PC-3 (cell line): ENCODE measurements around the gene ST7. TPM values are rescaled to one million over a fixed set of nuclear protein-coding genes. Genes with fewer than 3 reads are reported as not detected.

ENCODE experiments used
- ATAC-seq: fragments of 200-7000 bp; cut with Tn5 transposase; 2 replicates; pipeline ENCODE4 v1.9.1; 2020; ENCODE audit warnings: mild to moderate bottlenecking, moderate library complexity
- BruUV-seq: library from RNA; stranded (reverse); fragments of 400-500 nt; replicated peaks from 2 replicates; lab custom pipeline; 2021; lab: Mats Ljungman, UMichigan
- CTCF ChIA-PET: fragments of 300-600 bp; sonication (Branson Sonifier 250); formaldehyde crosslinking; loops from one replicate; lab custom pipeline; 2022; ENCODE audit warnings: antibody characterized with exemption; lab: Charles Lee
- POLR2A ChIA-PET: fragments of 300-600 bp; sonication (Branson Sonifier 250); formaldehyde crosslinking; loops from one replicate; lab custom pipeline; 2022; ENCODE audit warnings: antibody characterized with exemption; ENCODE audit not compliant: unreplicated experiment; lab: Charles Lee
- DNase-seq: peaks from one replicate; pipeline ENCODE4 v3.0.0-alpha.2; 2015
- H2AFZ ChIP-seq: fragments of 300-600 bp; sonication (generic); 2 replicates; pipeline ENCODE4 v1.6.0; 2016; ENCODE audit warnings: antibody characterized with exemption, low read length
- H3F3A ChIP-seq: fragments of 300-600 bp; sonication (generic); one replicate; pipeline ENCODE4 v1.6.0; 2017; ENCODE audit warnings: antibody characterized with exemption, low read length, control low read depth, mild to moderate bottlenecking; ENCODE audit not compliant: unreplicated experiment
- H3K27ac ChIP-seq: fragments of 300-600 bp; sonication (generic); 2 replicates; pipeline ENCODE4 v1.5.1; 2016; ENCODE audit warnings: mild to moderate bottlenecking, low read length
- H3K27me3 ChIP-seq: fragments of 300-600 bp; sonication (generic); 2 replicates; pipeline ENCODE4 v1.6.1; 2016; ENCODE audit warnings: low read length, mixed read lengths
- H3K36me3 ChIP-seq: fragments of 300-600 bp; sonication (generic); 2 replicates; pipeline ENCODE4 v1.6.1; 2016; ENCODE audit warnings: low read depth, mixed run types, low read length, mixed read lengths
- H3K4me1 ChIP-seq: fragments of 300-600 bp; sonication (generic); 2 replicates; pipeline ENCODE4 v1.5.1; 2016; ENCODE audit warnings: low read length; ENCODE audit not compliant: insufficient read depth
- H3K4me2 ChIP-seq: fragments of 300-600 bp; sonication (generic); 2 replicates; pipeline ENCODE4 v1.6.0; 2016; ENCODE audit warnings: low read length
- H3K4me3 ChIP-seq: fragments of 300-600 bp; sonication (generic); 2 replicates; pipeline ENCODE4 v1.5.1; 2016; ENCODE audit warnings: mild to moderate bottlenecking, low read length, mixed read lengths
- H3K79me2 ChIP-seq: fragments of 300-600 bp; sonication (generic); 2 replicates; pipeline ENCODE4 v1.6.1; 2017; ENCODE audit warnings: low read length, mixed read lengths
- H3K9ac ChIP-seq: fragments of 300-600 bp; sonication (generic); 2 replicates; pipeline ENCODE4 v1.6.0; 2016; ENCODE audit warnings: mild to moderate bottlenecking, low read length
- H3K9me2 ChIP-seq: fragments of 300-600 bp; sonication (generic); replicated peaks from 2 replicates; pipeline ENCODE4 v1.6.1; 2016; ENCODE audit warnings: mixed run types, low read length, mixed read lengths
- H3K9me3 ChIP-seq: fragments of 300-600 bp; sonication (generic); 2 replicates; pipeline ENCODE4 v1.6.1; 2016; ENCODE audit warnings: low read length, mixed read lengths
- H4K20me1 ChIP-seq: fragments of 300-600 bp; sonication (generic); 2 replicates; pipeline ENCODE4 v1.6.1; 2016; ENCODE audit warnings: low read length, mixed read lengths
- EZH2 ChIP-seq: fragments of 300-600 bp; sonication (generic); IDR thresholded peaks from one replicate; pipeline ENCODE4 v1.6.1; 2017; ENCODE audit warnings: antibody characterized with exemption, mild to moderate bottlenecking, low read length; ENCODE audit not compliant: unreplicated experiment
- EZH2phosphoT487 ChIP-seq: fragments of 300-600 bp; sonication (generic); IDR thresholded peaks from 2 replicates; pipeline ENCODE4 v1.6.1; 2018; ENCODE audit warnings: mild to moderate bottlenecking, antibody characterized with exemption, low read length, borderline replicate concordance
- intact Hi-C: fragments of 100-400 bp; cut with micrococcal nuclease; formaldehyde crosslinking; loops from 2 replicates; pipeline ENCODE4 v1.9.0; 2023
- total RNA-seq: library from RNA; depleted of rRNA; stranded (reverse); fragments of >200 nt; gene quantifications from 2 replicates; pipeline ENCODE4 v1.2.3, GENCODE V29; 2014
- TF ChIP-seq, protein P1 (sequence below): fragments of 300-600 bp; sonication (generic); conservative IDR thresholded peaks from 2 replicates; pipeline ENCODE4 v1.5.1; 2017; ENCODE audit warnings: antibody characterized with exemption, low read depth, mild to moderate bottlenecking, low read length

The ST7 gene
- total RNA-seq, 1 experiment from 2014 or later, result 19.7 TPM

DNA sequence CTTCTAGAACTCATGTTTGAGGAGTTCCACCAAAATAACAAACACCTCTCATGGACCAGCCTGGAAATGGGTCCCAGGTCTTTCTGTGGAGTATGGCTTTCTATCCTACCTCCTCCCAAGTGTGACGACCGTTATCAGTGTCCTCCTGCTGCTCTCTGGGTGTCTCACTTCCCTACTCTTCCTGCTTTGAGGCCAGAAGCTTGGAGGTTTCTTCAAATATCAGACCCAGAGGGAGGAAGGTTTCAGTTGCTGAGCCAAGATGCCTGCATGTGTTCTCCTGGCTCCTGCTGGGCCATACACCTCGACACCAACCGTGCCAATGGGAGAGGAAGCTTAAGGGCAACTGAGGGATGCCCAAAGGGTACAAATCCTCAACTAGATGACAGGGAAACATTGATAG is 255.0 kb downstream of the ST7 start:
- H3K4me1 ChIP-seq, result no peaks in the 10 kb centered on the region
- no peaks in the 10 kb centered on the region for H4K20me1 ChIP-seq
- H3K79me2 ChIP-seq, result no peaks in the 10 kb centered on the region
- no TSS peak for BruUV-seq
- no peak overlapping the region for H2AFZ ChIP-seq
- H3F3A ChIP-seq, result no peaks in the 10 kb centered on the region
- intact Hi-C loops, result no loop called here
- H3K27ac ChIP-seq, result no peak overlapping the region
- ChIA-PET POLR2A (no interaction called here), CTCF (no interaction called here)
- H3K9me2 ChIP-seq, result no peaks in the 10 kb centered on the region
- no peak for DNase-seq
- no peak for ATAC-seq
- no peak overlapping the region for H3K4me2 ChIP-seq
- TF ChIP-seq EZH2phosphoT487 (no peak), EZH2 (no peak)
- TF ChIP-seq, protein P1, sequence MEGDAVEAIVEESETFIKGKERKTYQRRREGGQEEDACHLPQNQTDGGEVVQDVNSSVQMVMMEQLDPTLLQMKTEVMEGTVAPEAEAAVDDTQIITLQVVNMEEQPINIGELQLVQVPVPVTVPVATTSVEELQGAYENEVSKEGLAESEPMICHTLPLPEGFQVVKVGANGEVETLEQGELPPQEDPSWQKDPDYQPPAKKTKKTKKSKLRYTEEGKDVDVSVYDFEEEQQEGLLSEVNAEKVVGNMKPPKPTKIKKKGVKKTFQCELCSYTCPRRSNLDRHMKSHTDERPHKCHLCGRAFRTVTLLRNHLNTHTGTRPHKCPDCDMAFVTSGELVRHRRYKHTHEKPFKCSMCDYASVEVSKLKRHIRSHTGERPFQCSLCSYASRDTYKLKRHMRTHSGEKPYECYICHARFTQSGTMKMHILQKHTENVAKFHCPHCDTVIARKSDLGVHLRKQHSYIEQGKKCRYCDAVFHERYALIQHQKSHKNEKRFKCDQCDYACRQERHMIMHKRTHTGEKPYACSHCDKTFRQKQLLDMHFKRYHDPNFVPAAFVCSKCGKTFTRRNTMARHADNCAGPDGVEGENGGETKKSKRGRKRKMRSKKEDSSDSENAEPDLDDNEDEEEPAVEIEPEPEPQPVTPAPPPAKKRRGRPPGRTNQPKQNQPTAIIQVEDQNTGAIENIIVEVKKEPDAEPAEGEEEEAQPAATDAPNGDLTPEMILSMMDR, result no peak
- H3K9ac ChIP-seq, result no peak overlapping the region
- no peaks in the 10 kb centered on the region; the same call in 1 of the 2 replicates for H3K36me3 ChIP-seq
- H3K4me3 ChIP-seq, result no peak overlapping the region
- no peaks in the 10 kb centered on the region for H3K27me3 ChIP-seq
- no peaks in the 10 kb centered on the region for H3K9me3 ChIP-seq

DNA sequence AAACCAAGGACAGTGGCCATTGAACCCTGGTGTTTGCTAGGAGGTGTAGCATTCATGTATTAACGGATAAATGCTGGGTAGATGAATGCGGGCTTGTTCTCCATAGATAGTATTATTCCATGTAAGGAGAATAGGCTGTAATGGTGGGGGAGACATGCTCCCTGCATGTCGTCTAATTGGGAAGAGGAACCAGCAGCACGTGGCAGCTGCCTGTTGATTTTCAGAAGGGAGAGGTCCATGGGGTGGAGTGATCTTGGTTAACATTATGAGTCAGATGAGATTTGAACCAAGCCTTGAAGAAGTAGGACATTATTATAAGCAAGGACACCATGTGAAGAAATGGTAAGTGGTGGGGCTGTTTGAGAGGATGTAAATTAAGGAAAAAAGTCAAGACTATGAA is 257.1 kb downstream of the ST7 start:
- no peaks in the 10 kb centered on the region for H3K79me2 ChIP-seq
- H3K27ac ChIP-seq, result no peak overlapping the region
- H4K20me1 ChIP-seq, result no peaks in the 10 kb centered on the region
- H3K9me2 ChIP-seq, result no peaks in the 10 kb centered on the region
- intact Hi-C loops, result loop anchor here (5.0 kb wide), 1 partner anchor 78 kb away; no protein-coding TSS in a partner anchor
- no peaks in the 10 kb centered on the region; the same call in 1 of the 2 replicates for H3K36me3 ChIP-seq
- no peaks in the 10 kb centered on the region for H3K4me1 ChIP-seq
- TF ChIP-seq EZH2 (no peak), EZH2phosphoT487 (no peak)
- TF ChIP-seq, protein P1, result no peak
- DNase-seq (no peak), ATAC-seq (no peak)
- H3K27me3 ChIP-seq, result no peaks in the 10 kb centered on the region
- no TSS peak for BruUV-seq
- H2AFZ ChIP-seq, result no peak overlapping the region
- H3K9ac ChIP-seq, result no peak overlapping the region
- H3F3A ChIP-seq, result no peaks in the 10 kb centered on the region
- H3K9me3 ChIP-seq, result no peaks in the 10 kb centered on the region
- no peak overlapping the region for H3K4me3 ChIP-seq
- ChIA-PET POLR2A (no interaction called here), CTCF (no interaction called here)
- H3K4me2 ChIP-seq, result no peak overlapping the region

DNA sequence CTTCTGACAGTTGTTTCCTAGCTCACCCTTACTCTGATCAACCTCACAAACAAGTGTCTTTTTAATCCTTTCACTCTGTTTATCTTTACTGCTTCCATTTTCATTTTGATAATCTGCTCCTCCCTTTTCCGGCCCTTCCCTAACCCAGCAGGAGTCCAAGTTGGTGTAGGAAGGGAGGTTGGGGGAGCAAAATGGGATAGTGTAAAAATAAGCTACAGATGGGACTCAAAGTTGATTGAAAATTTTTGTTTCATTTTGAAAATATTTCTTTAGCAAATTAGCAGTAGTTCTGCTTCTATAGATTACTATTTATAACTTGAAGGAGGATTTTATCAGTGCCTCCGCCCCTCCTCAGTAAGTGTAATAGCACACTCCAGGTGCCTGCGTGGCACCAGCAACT is 257.6 kb downstream of the ST7 start:
- Histone ChIP-seq H3K27ac (no peak overlapping the region), H3K4me2 (no peak overlapping the region), H2AFZ (no peak overlapping the region), H3F3A (no peaks in the 10 kb centered on the region), H3K4me3 (no peak overlapping the region), H4K20me1 (no peaks in the 10 kb centered on the region), H3K9me2 (no peaks in the 10 kb centered on the region), H3K9ac (no peak overlapping the region), H3K36me3 (no peaks in the 10 kb centered on the region; the same call in 1 of the 2 replicates), H3K4me1 (no peaks in the 10 kb centered on the region), H3K9me3 (no peaks in the 10 kb centered on the region), H3K79me2 (no peaks in the 10 kb centered on the region), H3K27me3 (no peaks in the 10 kb centered on the region)
- TF ChIP-seq, protein P1, result no peak
- TF ChIP-seq EZH2phosphoT487, result no peak
- TF ChIP-seq EZH2, result no peak
- CTCF ChIA-PET, result no interaction called here
- BruUV-seq, result no TSS peak
- POLR2A ChIA-PET, result no interaction called here
- intact Hi-C loops, result loop anchor here (5.0 kb wide), 1 partner anchor 79 kb away; no protein-coding TSS in a partner anchor
- no peak for ATAC-seq
- no peak for DNase-seq
